ES-I3 (cell line): ENCODE data around the gene SPRED2.

ENCODE experiments used
- H3K36me3 ChIP-seq: 2 replicates; pipeline ENCODE4 v1.6.1; 2013; ENCODE audit warnings: mild to moderate bottlenecking, low read length, control low read depth, moderate library complexity; ENCODE audit not compliant: insufficient read depth
- H3K4me1 ChIP-seq: 2 replicates; pipeline ENCODE4 v1.6.1; 2013; ENCODE audit warnings: mild to moderate bottlenecking, control low read depth, low read length; ENCODE audit not compliant: insufficient read depth
- H3K9ac ChIP-seq: 2 replicates; pipeline ENCODE4 v1.6.1; 2013; ENCODE audit warnings: low read depth, mild to moderate bottlenecking, low read length, moderate library complexity
- H3K9me3 ChIP-seq: 2 replicates; pipeline ENCODE4 v1.6.1; 2013; ENCODE audit warnings: mild to moderate bottlenecking, low read length, moderate library complexity; ENCODE audit not compliant: control insufficient read depth, insufficient read depth

SPRED2 gene

GRCh38 chr2:65456886-65457285 is 24.5 kb upstream of the SPRED2 start:
- Histone ChIP-seq H3K9ac (no peak overlapping the region), H3K4me1 (no peaks in the 10 kb centered on the region), H3K9me3 (no peaks in the 10 kb centered on the region), H3K36me3 (no peaks in the 10 kb centered on the region)

- Histone ChIP-seq H3K9me3 (no peaks in the 10 kb centered on the region), H3K4me1 (no peaks in the 10 kb centered on the region), H3K9ac (no peak overlapping the region), H3K36me3 (no peaks in the 10 kb centered on the region)
Measured at GRCh38 chr2:65456064-65456463, 23.7 kb upstream of the SPRED2 start.

GRCh38 chr2:65453916-65454315 is 21.5 kb upstream of the SPRED2 start:
- H3K9me3 ChIP-seq: no peaks in the 10 kb centered on the region
- no peaks in the 10 kb centered on the region for H3K4me1 ChIP-seq
- no peaks in the 10 kb centered on the region for H3K36me3 ChIP-seq
- no peak overlapping the region for H3K9ac ChIP-seq

- Histone ChIP-seq H3K36me3 (no peaks in the 10 kb centered on the region), H3K9ac (no peak overlapping the region), H3K9me3 (no peaks in the 10 kb centered on the region), H3K4me1 (no peaks in the 10 kb centered on the region)
Measured at GRCh38 chr2:65452150-65452895, 19.9 kb upstream of the SPRED2 start.

GRCh38 chr2:65450810-65451209 is 18.4 kb upstream of the SPRED2 start:
- Histone ChIP-seq H3K9ac (no peak overlapping the region), H3K4me1 (no peaks in the 10 kb centered on the region), H3K9me3 (no peaks in the 10 kb centered on the region), H3K36me3 (no peaks in the 10 kb centered on the region)

- Histone ChIP-seq H3K36me3 (no peaks in the 10 kb centered on the region), H3K4me1 (no peaks in the 10 kb centered on the region), H3K9ac (no peak overlapping the region), H3K9me3 (no peaks in the 10 kb centered on the region)
Measured at GRCh38 chr2:65450393-65450792, 18.0 kb upstream of the SPRED2 start.

GRCh38 chr2:65443509-65444186 is 11.2 kb upstream of the SPRED2 start:
- no peaks in the 10 kb centered on the region for H3K9me3 ChIP-seq
- no peak overlapping the region for H3K9ac ChIP-seq
- H3K4me1 ChIP-seq: peaks cover 5% of the 10 kb centered on the region
- no peaks in the 10 kb centered on the region for H3K36me3 ChIP-seq

- H3K9me3 ChIP-seq: no peaks in the 10 kb centered on the region
- H3K9ac ChIP-seq: no peak overlapping the region
- no peaks in the 10 kb centered on the region for H3K36me3 ChIP-seq
- peaks cover 12% of the 10 kb centered on the region for H3K4me1 ChIP-seq
Measured at GRCh38 chr2:65442420-65443020, 10.1 kb upstream of the SPRED2 start.

- Histone ChIP-seq H3K36me3 (no peaks in the 10 kb centered on the region), H3K4me1 (peaks cover 23% of the 10 kb centered on the region), H3K9ac (no peak overlapping the region), H3K9me3 (no peaks in the 10 kb centered on the region)
Measured at GRCh38 chr2:65438137-65438899, 5.9 kb upstream of the SPRED2 start.

- Histone ChIP-seq H3K4me1 (peaks cover 23% of the 10 kb centered on the region), H3K9me3 (no peaks in the 10 kb centered on the region), H3K36me3 (no peaks in the 10 kb centered on the region), H3K9ac (peak overlapping the region; percentile 92; the same call in 1 of the 2 replicates)
Measured at GRCh38 chr2:65437392-65438135, 5.2 kb upstream of the SPRED2 start.

- H3K4me1 ChIP-seq: peaks cover 23% of the 10 kb centered on the region
- H3K9me3 ChIP-seq: no peaks in the 10 kb centered on the region
- H3K36me3 ChIP-seq: no peaks in the 10 kb centered on the region
- peak overlapping the region; percentile 92; the same call in 1 of the 2 replicates for H3K9ac ChIP-seq
Measured at GRCh38 chr2:65436824-65437221, 4.4 kb upstream of the SPRED2 start.

- peaks cover 23% of the 10 kb centered on the region for H3K4me1 ChIP-seq
- H3K36me3 ChIP-seq: no peaks in the 10 kb centered on the region
- H3K9ac ChIP-seq: peak overlapping the region; percentile 92
- no peaks in the 10 kb centered on the region for H3K9me3 ChIP-seq
Measured at GRCh38 chr2:65436169-65436823, 3.9 kb upstream of the SPRED2 start.

GRCh38 chr2:65435625-65436168 is 3.3 kb upstream of the SPRED2 start:
- H3K9me3 ChIP-seq: no peaks in the 10 kb centered on the region
- H3K36me3 ChIP-seq: no peaks in the 10 kb centered on the region
- H3K9ac ChIP-seq: peak overlapping the region; percentile 92
- peaks cover 23% of the 10 kb centered on the region for H3K4me1 ChIP-seq
